Mesenchymal stem cell (in vitro differentiated cells and primary cell): Measurements from ENCODE around the gene LDLRAD3.

ENCODE experiments used
- DNase-seq: peaks from one replicate; pipeline ENCODE4 v3.0.0-alpha.2; 2013
- H2AFZ ChIP-seq: one replicate; pipeline ENCODE4 v1.6.1; 2013; ENCODE audit warnings: low read depth, mild to moderate bottlenecking, control low read depth, inconsistent platforms, low read length, moderate library complexity
- H2AK5ac ChIP-seq: 2 replicates; pipeline ENCODE4 v1.6.1; 2013; ENCODE audit warnings: low read length, moderate library complexity, mild to moderate bottlenecking, inconsistent platforms; ENCODE audit not compliant: severe bottlenecking
- H2BK120ac ChIP-seq: one replicate; pipeline ENCODE4 v1.6.1; 2013; ENCODE audit warnings: low read depth, mild to moderate bottlenecking, inconsistent platforms, low read length, moderate library complexity
- H2BK12ac ChIP-seq, 2 experiments: one replicate each; pipeline ENCODE4 v1.6.1; 2013; ENCODE audit warnings: inconsistent platforms in 2 of 2, low read length in 2 of 2, mild to moderate bottlenecking in 2 of 2, moderate library complexity in 2 of 2, control low read depth in 1 of 2
- H2BK15ac ChIP-seq: one replicate; pipeline ENCODE4 v1.6.1; 2013; ENCODE audit warnings: mild to moderate bottlenecking, low read depth, inconsistent platforms; ENCODE audit not compliant: poor library complexity, severe bottlenecking
- H2BK5ac ChIP-seq: 2 replicates; pipeline ENCODE4 v1.6.1; 2013; ENCODE audit warnings: low read depth, mild to moderate bottlenecking, low read length, control low read depth, inconsistent platforms; ENCODE audit not compliant: poor library complexity, severe bottlenecking
- H3K14ac ChIP-seq, 2 experiments: one replicate each; pipeline ENCODE4 v1.6.1; 2013; ENCODE audit warnings: inconsistent platforms in 2 of 2, low read length in 2 of 2, control low read depth in 1 of 2, mild to moderate bottlenecking in 1 of 2, moderate library complexity in 1 of 2
- H3K18ac ChIP-seq, 2 experiments: one replicate each; pipeline ENCODE4 v1.6.1; 2013; ENCODE audit warnings: inconsistent platforms in 2 of 2, low read length in 2 of 2, control low read depth in 1 of 2, low read depth in 1 of 2, mild to moderate bottlenecking in 1 of 2
- H3K23ac ChIP-seq, 2 experiments: one replicate each; pipeline ENCODE4 v1.6.1; 2013; ENCODE audit warnings: inconsistent platforms in 2 of 2, low read length in 2 of 2, mild to moderate bottlenecking in 2 of 2, moderate library complexity in 2 of 2, control low read depth in 1 of 2
- H3K27ac ChIP-seq: 2 replicates; pipeline ENCODE4 v1.5.1; 2013; ENCODE audit warnings: mild to moderate bottlenecking, moderate library complexity, low read length, control low read depth, inconsistent platforms; ENCODE audit not compliant: poor library complexity, severe bottlenecking
- H3K27me3 ChIP-seq, 2 experiments: 2 replicates each; pipeline versions ENCODE4 v1.6.1 to v1.7.0; 2013; ENCODE audit warnings: low read length in 2 of 2, mild to moderate bottlenecking in 2 of 2, moderate library complexity in 2 of 2, control low read depth in 1 of 2, inconsistent platforms in 1 of 2; ENCODE audit not compliant: control insufficient read depth in 1 of 2, insufficient read depth in 1 of 2
- H3K36me3 ChIP-seq, 2 experiments: 2 replicates each; pipeline versions ENCODE4 v1.6.1 to v1.7.0; 2013; ENCODE audit warnings: low read length in 2 of 2, control low read depth in 1 of 2, inconsistent platforms in 1 of 2, low read depth in 1 of 2, mild to moderate bottlenecking in 1 of 2; ENCODE audit not compliant: insufficient read depth in 2 of 2, control insufficient read depth in 1 of 2
- H3K4ac ChIP-seq, 2 experiments: one replicate each; pipeline ENCODE4 v1.6.1; 2013; ENCODE audit warnings: inconsistent platforms in 2 of 2, low read length in 2 of 2, mild to moderate bottlenecking in 2 of 2, moderate library complexity in 2 of 2, control low read depth in 1 of 2, low read depth in 1 of 2
- H3K4me1 ChIP-seq: 2 replicates; pipeline ENCODE4 v1.6.1; 2013; ENCODE audit warnings: low read depth, low read length, control low read depth; ENCODE audit not compliant: control insufficient read depth, insufficient read depth
- H3K4me2 ChIP-seq: 2 replicates; pipeline ENCODE4 v1.6.1; 2013; ENCODE audit warnings: low read length, mild to moderate bottlenecking, inconsistent platforms; ENCODE audit not compliant: poor library complexity, severe bottlenecking
- H3K4me3 ChIP-seq, 2 experiments: 2 replicates each; pipeline versions ENCODE4 v1.5.1 to v1.7.0; 2013; ENCODE audit warnings: low read length in 2 of 2, mild to moderate bottlenecking in 2 of 2, control low read depth in 1 of 2, low read depth in 1 of 2; ENCODE audit not compliant: insufficient read depth in 1 of 2
- H3K79me1 ChIP-seq: replicated peaks from 2 replicates; pipeline ENCODE4 v1.6.1; 2013; ENCODE audit warnings: mild to moderate bottlenecking, control low read depth, low read length, inconsistent platforms; ENCODE audit not compliant: poor library complexity, severe bottlenecking
- H3K9ac ChIP-seq: 2 replicates; pipeline ENCODE4 v1.7.0; 2013; ENCODE audit warnings: mild to moderate bottlenecking, low read length, moderate library complexity
- H3K9me3 ChIP-seq: 2 replicates; pipeline ENCODE4 v1.7.0; 2013; ENCODE audit warnings: mild to moderate bottlenecking, low read length; ENCODE audit not compliant: control insufficient read depth
- H4K8ac ChIP-seq: one replicate; pipeline ENCODE4 v1.6.1; 2013; ENCODE audit warnings: inconsistent platforms, mild to moderate bottlenecking, low read length, moderate library complexity
- H4K91ac ChIP-seq: one replicate; pipeline ENCODE4 v1.6.1; 2013; ENCODE audit warnings: mild to moderate bottlenecking, low read length, inconsistent platforms
- WGBS: methylation state at CpG from one replicate; pipeline ENCODE4 v1.1.7; 2013; ENCODE audit warnings: mixed read lengths; 5-methylcytosine and 5-hydroxymethylcytosine counted together

The LDLRAD3 gene

DNA sequence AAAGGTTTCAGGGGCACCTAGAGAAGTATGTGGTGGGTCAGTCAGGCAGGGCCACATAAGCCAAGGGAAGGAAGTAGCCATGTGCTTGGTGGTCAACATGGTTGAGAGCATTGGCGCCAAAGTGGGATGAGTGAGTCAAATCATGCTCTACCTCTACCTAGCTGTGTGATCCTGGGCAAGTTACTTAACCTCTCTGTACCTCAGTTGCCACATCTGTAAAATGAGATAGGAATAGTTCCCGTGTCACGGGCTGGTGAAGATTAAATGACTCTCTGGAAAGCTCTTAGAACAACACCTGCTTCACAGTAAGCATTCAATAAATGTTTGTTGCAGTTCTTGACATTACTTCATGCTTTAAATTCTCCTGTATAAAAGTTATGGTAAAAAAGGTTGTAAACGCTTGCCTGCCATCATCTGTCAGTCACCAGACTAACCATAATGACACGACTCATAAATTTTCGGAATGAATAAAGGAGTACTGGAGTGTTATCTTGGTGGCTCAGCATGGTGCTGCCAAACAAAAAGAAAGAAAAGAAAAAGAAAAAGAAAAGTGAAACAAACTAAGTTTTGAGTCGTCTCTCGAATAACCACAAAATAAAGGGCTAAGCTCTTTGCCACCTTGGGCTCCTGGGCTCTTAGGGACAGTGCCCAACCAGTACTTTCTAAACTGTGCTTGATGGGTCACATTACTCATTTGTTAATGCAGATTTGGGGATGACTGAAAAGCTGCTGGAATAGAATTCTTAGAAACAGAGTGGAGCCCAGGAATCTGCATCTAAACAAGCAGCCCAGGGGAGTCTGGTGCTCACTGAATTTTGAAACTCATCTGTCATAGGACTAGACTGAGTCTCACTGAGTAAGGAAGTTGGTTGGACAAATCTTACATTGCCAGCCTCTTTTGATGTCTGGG lies 107.6 kb downstream of the LDLRAD3 start:
- Histone ChIP-seq H3K23ac (no peak overlapping the region), H2BK12ac (no peak overlapping the region)

DNA sequence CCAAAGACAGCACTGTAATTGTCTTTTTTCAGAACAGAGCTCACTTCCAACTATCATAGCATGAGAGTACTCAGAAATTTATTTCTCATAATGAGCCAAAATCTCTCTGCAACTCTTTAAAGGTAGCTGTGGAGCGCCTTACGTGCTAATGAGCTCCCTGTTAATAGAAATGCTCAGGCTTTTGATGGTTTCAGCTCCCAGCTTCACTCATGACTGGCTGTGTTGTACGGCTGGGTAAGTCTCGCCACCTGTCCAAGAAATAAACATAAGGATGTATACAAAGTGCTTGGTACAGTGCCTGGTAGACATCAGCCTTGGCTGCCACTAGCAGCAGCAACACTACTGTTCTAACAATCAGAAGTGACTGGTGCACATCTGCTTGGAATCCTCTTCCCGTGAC lies 109.4 kb downstream of the LDLRAD3 start:
- H3K4me1 ChIP-seq, result peaks cover 4% of the 10 kb centered on the region
- no peak overlapping the region for H3K9ac ChIP-seq
- H3K27ac ChIP-seq, result no peak overlapping the region
- no peak overlapping the region for H2BK120ac ChIP-seq
- no peak overlapping the region for H4K8ac ChIP-seq
- no peak overlapping the region for H2AFZ ChIP-seq
- H3K23ac ChIP-seq, result no peak overlapping the region
- no peak overlapping the region for H2BK15ac ChIP-seq
- no peak overlapping the region for H4K91ac ChIP-seq
- no peak overlapping the region for H2BK5ac ChIP-seq
- no peak overlapping the region for H3K4ac ChIP-seq
- H2AK5ac ChIP-seq, result no peak overlapping the region
- peaks cover 2% of the 10 kb centered on the region for H3K79me1 ChIP-seq
- no peak overlapping the region for H3K4me3 ChIP-seq
- no peaks in the 10 kb centered on the region for H3K9me3 ChIP-seq
- no peaks in the 10 kb centered on the region for H3K27me3 ChIP-seq
- H3K18ac ChIP-seq, result no peak overlapping the region
- peaks cover 0 to 3% of the 10 kb centered on the region in 2 experiments for H3K36me3 ChIP-seq
- H3K4me2 ChIP-seq, result no peak overlapping the region
- DNase-seq, result no peak
- no peak overlapping the region for H3K14ac ChIP-seq
- 98% methylated on average over 5 of the region's 5 CpGs for WGBS
- no peak overlapping the region for H2BK12ac ChIP-seq

More for the DNA sequence above, 107.6 kb downstream of the LDLRAD3 start:
- Histone ChIP-seq H3K4me3 (no peak overlapping the region), H3K18ac (no peak overlapping the region), H2BK15ac (no peak overlapping the region), H3K4me1 (peaks cover 4% of the 10 kb centered on the region), H3K27ac (no peak overlapping the region), H4K91ac (no peak overlapping the region), H3K9ac (no peak overlapping the region), H3K9me3 (no peaks in the 10 kb centered on the region), H2BK120ac (no peak overlapping the region), H3K4ac (no peak overlapping the region), H3K14ac (no peak overlapping the region), H4K8ac (no peak overlapping the region), H3K79me1 (peaks cover 2% of the 10 kb centered on the region), H3K36me3 (peaks cover 0 to 3% of the 10 kb centered on the region in 2 experiments), H2AK5ac (no peak overlapping the region), H2BK5ac (no peak overlapping the region), H2AFZ (no peak overlapping the region), H3K27me3 (no peaks in the 10 kb centered on the region), H3K4me2 (no peak overlapping the region)
- DNase-seq, result no peak
- WGBS, result 87% methylated on average over 8 of the region's 8 CpGs

DNA sequence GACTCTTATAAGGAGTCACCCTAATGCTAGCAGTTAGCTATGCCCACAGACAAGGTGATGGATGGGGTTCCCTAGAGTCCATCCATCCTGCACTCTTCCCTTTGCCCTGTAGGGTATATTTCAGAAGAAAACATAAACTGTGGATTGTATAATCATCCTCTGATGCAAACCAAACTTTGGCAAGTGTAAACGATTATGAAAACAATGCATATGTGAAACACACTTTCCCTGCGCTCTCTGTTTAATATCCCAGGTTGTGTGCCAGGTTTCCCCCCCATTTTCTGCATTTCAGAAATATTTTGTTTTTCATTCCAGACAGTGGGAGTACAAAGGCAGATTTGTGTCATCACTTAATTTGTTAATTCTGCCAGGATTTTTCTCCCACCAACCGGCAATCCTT lies 110.0 kb downstream of the LDLRAD3 start:
- no peak for DNase-seq
- Histone ChIP-seq H3K27ac (no peak overlapping the region), H3K4me3 (no peak overlapping the region), H2AFZ (no peak overlapping the region), H2BK12ac (no peak overlapping the region), H3K79me1 (peaks cover 2% of the 10 kb centered on the region), H3K27me3 (no peaks in the 10 kb centered on the region), H4K91ac (no peak overlapping the region), H2BK5ac (no peak overlapping the region), H3K9ac (no peak overlapping the region), H3K4ac (no peak overlapping the region), H3K4me2 (no peak overlapping the region), H2AK5ac (no peak overlapping the region), H3K18ac (no peak overlapping the region), H4K8ac (no peak overlapping the region), H3K4me1 (peaks cover 2% of the 10 kb centered on the region), H3K36me3 (peaks cover 0 to 3% of the 10 kb centered on the region in 2 experiments), H3K14ac (no peak overlapping the region), H2BK120ac (no peak overlapping the region), H2BK15ac (no peak overlapping the region), H3K9me3 (no peaks in the 10 kb centered on the region), H3K23ac (no peak overlapping the region)
- 100% methylated on average over 2 of the region's 3 CpGs for WGBS

- no peak overlapping the region for H4K91ac ChIP-seq
- H3K4ac ChIP-seq, result no peak overlapping the region
- H4K8ac ChIP-seq, result no peak overlapping the region
- no peak overlapping the region for H3K27ac ChIP-seq
- no peak overlapping the region for H3K23ac ChIP-seq
- H3K36me3 ChIP-seq, result peaks cover 0 to 3% of the 10 kb centered on the region in 2 experiments
- H3K9me3 ChIP-seq, result peaks cover 2% of the 10 kb centered on the region
- H3K27me3 ChIP-seq, result no peaks in the 10 kb centered on the region
- H2BK120ac ChIP-seq, result no peak overlapping the region
- H3K18ac ChIP-seq, result no peak overlapping the region
- H2BK5ac ChIP-seq, result no peak overlapping the region
- H3K4me3 ChIP-seq, result no peak overlapping the region
- H3K14ac ChIP-seq, result no peak overlapping the region
- H3K4me2 ChIP-seq, result no peak overlapping the region
- H3K9ac ChIP-seq, result no peak overlapping the region
- DNase-seq, result no peak
- peaks cover 2% of the 10 kb centered on the region for H3K79me1 ChIP-seq
- no peak overlapping the region for H2BK12ac ChIP-seq
- no peak overlapping the region for H2AFZ ChIP-seq
- WGBS, result 100% methylated on average over 1 of the region's 1 CpG
- H2AK5ac ChIP-seq, result no peak overlapping the region
- H2BK15ac ChIP-seq, result no peak overlapping the region
- peaks cover 2% of the 10 kb centered on the region for H3K4me1 ChIP-seq
Measured at GRCh38 chr11:36054628-36055027, 110.8 kb downstream of the LDLRAD3 start.
